Neuronal stem cell (in vitro differentiated cells): ENCODE data around the gene CFL1.

ENCODE experiments used
- DNase-seq: peaks from one replicate; pipeline ENCODE4 v3.0.0-alpha.2; 2013; ENCODE audit warnings: low spot score
- H2AFZ ChIP-seq: one replicate; pipeline ENCODE4 v1.6.1; 2013; ENCODE audit warnings: mild to moderate bottlenecking, low read length, inconsistent platforms
- H2AK5ac ChIP-seq: 2 replicates; pipeline ENCODE4 v1.6.1; 2013; ENCODE audit warnings: low read depth, mild to moderate bottlenecking, inconsistent platforms, low read length, moderate library complexity, mixed read lengths
- H2BK120ac ChIP-seq: 2 replicates; pipeline ENCODE4 v1.6.1; 2013; ENCODE audit warnings: low read depth, mild to moderate bottlenecking, inconsistent platforms, low read length, moderate library complexity, mixed read lengths
- H2BK12ac ChIP-seq: one replicate; pipeline ENCODE4 v1.6.1; 2013; ENCODE audit warnings: low read length, inconsistent platforms
- H2BK15ac ChIP-seq: 2 replicates; pipeline ENCODE4 v1.6.1; 2013; ENCODE audit warnings: mild to moderate bottlenecking, low read length, inconsistent platforms, mixed read lengths
- H2BK5ac ChIP-seq: one replicate; pipeline ENCODE4 v1.6.1; 2013; ENCODE audit warnings: inconsistent platforms, mild to moderate bottlenecking, low read length, moderate library complexity
- H3K14ac ChIP-seq: one replicate; pipeline ENCODE4 v1.6.1; 2013; ENCODE audit warnings: low read length, inconsistent platforms
- H3K18ac ChIP-seq: 2 replicates; pipeline ENCODE4 v1.6.1; 2013; ENCODE audit warnings: low read length, inconsistent platforms
- H3K23ac ChIP-seq: 2 replicates; pipeline ENCODE4 v1.6.1; 2013; ENCODE audit warnings: low read depth, mild to moderate bottlenecking, mixed read lengths, low read length, inconsistent platforms; ENCODE audit not compliant: poor library complexity
- H3K27ac ChIP-seq: replicated peaks from 3 replicates; pipeline ENCODE4 v1.5.1; 2013; ENCODE audit warnings: low read length, inconsistent platforms
- H3K27me3 ChIP-seq, 3 experiments: 2 replicates each; pipeline ENCODE4 v1.6.1; 2013; ENCODE audit warnings: low read length in 3 of 3, mild to moderate bottlenecking in 2 of 3, inconsistent platforms in 1 of 3, low read depth in 1 of 3, mixed read lengths in 1 of 3, moderate library complexity in 1 of 3; ENCODE audit not compliant: control insufficient read depth in 3 of 3, insufficient read depth in 3 of 3
- H3K36me3 ChIP-seq, 2 donors: replicated peaks in 1 of 2; 2 replicates each; pipeline ENCODE4 v1.6.1; 2013; ENCODE audit warnings: low read length in 2 of 2; ENCODE audit not compliant: control insufficient read depth in 2 of 2, insufficient read depth in 2 of 2
- H3K4ac ChIP-seq: 2 replicates; pipeline ENCODE4 v1.6.1; 2013; ENCODE audit warnings: inconsistent platforms, mild to moderate bottlenecking, low read length, moderate library complexity
- H3K4me1 ChIP-seq, 2 donors: 1 replicate in 1 of 2; 2 replicates in 1 of 2; pipeline ENCODE4 v1.6.1; 2013; ENCODE audit warnings: low read length in 2 of 2, low read depth in 1 of 2; ENCODE audit not compliant: control insufficient read depth in 2 of 2, insufficient read depth in 1 of 2
- H3K4me2 ChIP-seq: one replicate; pipeline ENCODE4 v1.6.1; 2013; ENCODE audit warnings: mild to moderate bottlenecking, low read length, inconsistent platforms; ENCODE audit not compliant: insufficient read depth, poor library complexity, severe bottlenecking
- H3K4me3 ChIP-seq, 2 donors: 2 replicates each; pipeline ENCODE4 v1.5.1; 2013; ENCODE audit warnings: low read length in 2 of 2, mild to moderate bottlenecking in 2 of 2, inconsistent platforms in 1 of 2, moderate library complexity in 1 of 2
- H3K79me1 ChIP-seq: one replicate; pipeline ENCODE4 v1.6.1; 2013; ENCODE audit warnings: low read depth, mild to moderate bottlenecking, inconsistent platforms, low read length, moderate library complexity
- H3K9ac ChIP-seq: one replicate; pipeline ENCODE4 v1.6.1; 2013; ENCODE audit warnings: mild to moderate bottlenecking, low read depth, low read length, inconsistent platforms; ENCODE audit not compliant: poor library complexity
- H3K9me3 ChIP-seq, 2 donors: replicated peaks in 1 of 2; 2 replicates each; pipeline versions ENCODE3 to v1.6.1; 2013; ENCODE audit warnings: low read length in 2 of 2, mild to moderate bottlenecking in 2 of 2, inconsistent platforms in 1 of 2, low read depth in 1 of 2, mixed read lengths in 1 of 2, moderate library complexity in 1 of 2; ENCODE audit not compliant: control insufficient read depth in 2 of 2, insufficient read depth in 1 of 2
- H4K8ac ChIP-seq: one replicate; pipeline ENCODE4 v1.6.1; 2013; ENCODE audit warnings: low read depth, mild to moderate bottlenecking, inconsistent platforms, low read length, moderate library complexity
- H4K91ac ChIP-seq: one replicate; pipeline ENCODE4 v1.6.1; 2013; ENCODE audit warnings: low read length, low read depth, mild to moderate bottlenecking, inconsistent platforms; ENCODE audit not compliant: poor library complexity
- WGBS, 2 donors: extraction: QIAGEN DNeasy Blood & Tissue Kit; methylation state at CpG; one replicate each; pipeline ENCODE4 v1.1.7; 2013; ENCODE audit warnings: missing lambda C conversion rate in 2 of 2, mixed read lengths in 1 of 2; ENCODE audit not compliant: insufficient read length in 2 of 2, insufficient replicate concordance in 1 of 2; ENCODE audit errors: extremely low coverage in 2 of 2; 5-methylcytosine and 5-hydroxymethylcytosine counted together

CFL1 gene

DNA sequence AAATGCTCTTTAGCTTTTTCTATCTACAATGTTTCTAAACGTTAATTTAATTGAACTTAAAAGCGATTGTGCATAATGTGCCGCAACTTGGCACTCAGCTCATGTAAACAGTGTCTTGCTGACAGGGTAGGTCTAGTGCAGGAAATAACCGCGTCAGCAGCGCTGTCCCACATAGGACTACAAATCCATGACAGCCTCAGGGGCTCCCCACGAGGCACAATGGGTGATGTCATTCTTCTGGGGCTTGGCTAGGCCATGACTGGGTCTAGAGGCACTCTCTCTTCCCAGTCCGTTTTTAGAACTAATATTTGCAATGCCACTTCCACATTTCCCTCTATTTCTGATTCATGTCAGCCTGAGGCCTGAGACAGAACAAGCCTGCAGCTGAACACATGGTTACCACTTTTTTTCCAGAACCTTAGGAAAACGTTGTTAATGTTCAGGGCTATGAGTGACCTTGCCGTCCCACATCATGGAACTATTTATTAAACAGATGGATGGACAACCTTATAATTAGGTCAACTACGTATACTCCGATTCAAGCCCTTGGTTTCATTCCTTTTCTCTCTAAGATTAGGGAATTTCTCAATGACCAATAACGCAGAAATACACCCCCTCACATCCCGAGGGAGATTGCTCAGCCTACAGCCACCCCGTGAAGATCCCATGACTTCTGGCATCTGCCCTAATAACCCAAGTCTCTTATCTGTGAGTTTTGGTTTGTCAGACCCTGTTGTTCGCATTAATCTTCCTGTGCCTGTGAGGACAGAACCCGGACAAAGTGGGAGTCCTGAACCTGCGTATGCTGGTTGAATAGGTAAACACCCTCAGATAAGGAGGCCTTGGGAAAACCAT lies 43.6 kb downstream of the CFL1 start:
- Histone ChIP-seq H2BK12ac (no peak overlapping the region), H4K8ac (no peak overlapping the region), H3K4me2 (no peak overlapping the region), H3K27me3 (no peaks in the 10 kb centered on the region), H3K14ac (no peak overlapping the region), H2AFZ (no peak overlapping the region), H3K4me3 (no peak overlapping the region), H3K23ac (no peak overlapping the region), H3K9ac (no peak overlapping the region), H3K4ac (no peak overlapping the region), H2AK5ac (no peak overlapping the region), H3K9me3 (peaks cover 0 to 4% of the 10 kb centered on the region in 2 donors), H3K4me1 (peaks cover 0 to 2% of the 10 kb centered on the region in 2 donors), H3K36me3 (peaks cover 0 to 2% of the 10 kb centered on the region in 2 donors), H3K27ac (no peak overlapping the region), H3K79me1 (peaks cover 3% of the 10 kb centered on the region), H4K91ac (no peak overlapping the region), H3K18ac (no peak overlapping the region), H2BK120ac (no peak overlapping the region), H2BK15ac (no peak overlapping the region), H2BK5ac (no peak overlapping the region)
- DNase-seq, result no peak
- WGBS, 2 donors, result no CpG with 5 or more reads among the region's 18 CpGs

- Histone ChIP-seq H2BK5ac (no peak overlapping the region), H3K4me2 (no peak overlapping the region), H3K23ac (no peak overlapping the region), H2BK12ac (no peak overlapping the region), H4K91ac (no peak overlapping the region), H3K4me1 (peaks cover 0 to 2% of the 10 kb centered on the region in 2 donors), H3K27ac (no peak overlapping the region), H4K8ac (no peak overlapping the region), H3K9me3 (peaks cover 0 to 2% of the 10 kb centered on the region in 2 donors), H3K36me3 (peaks cover 0 to 2% of the 10 kb centered on the region in 2 donors), H3K9ac (no peak overlapping the region), H2AFZ (no peak overlapping the region), H2BK120ac (no peak overlapping the region), H3K27me3 (no peaks in the 10 kb centered on the region), H3K14ac (no peak overlapping the region), H3K4ac (no peak overlapping the region), H2BK15ac (no peak overlapping the region), H3K4me3 (no peak overlapping the region), H2AK5ac (no peak overlapping the region), H3K18ac (no peak overlapping the region), H3K79me1 (no peaks in the 10 kb centered on the region)
- DNase-seq, result no peak
- WGBS, 2 donors, result no CpG with 5 or more reads among the region's 19 CpGs
Observed at GRCh38 chr11:65811764-65812475, 46.1 kb downstream of the CFL1 start.

DNA sequence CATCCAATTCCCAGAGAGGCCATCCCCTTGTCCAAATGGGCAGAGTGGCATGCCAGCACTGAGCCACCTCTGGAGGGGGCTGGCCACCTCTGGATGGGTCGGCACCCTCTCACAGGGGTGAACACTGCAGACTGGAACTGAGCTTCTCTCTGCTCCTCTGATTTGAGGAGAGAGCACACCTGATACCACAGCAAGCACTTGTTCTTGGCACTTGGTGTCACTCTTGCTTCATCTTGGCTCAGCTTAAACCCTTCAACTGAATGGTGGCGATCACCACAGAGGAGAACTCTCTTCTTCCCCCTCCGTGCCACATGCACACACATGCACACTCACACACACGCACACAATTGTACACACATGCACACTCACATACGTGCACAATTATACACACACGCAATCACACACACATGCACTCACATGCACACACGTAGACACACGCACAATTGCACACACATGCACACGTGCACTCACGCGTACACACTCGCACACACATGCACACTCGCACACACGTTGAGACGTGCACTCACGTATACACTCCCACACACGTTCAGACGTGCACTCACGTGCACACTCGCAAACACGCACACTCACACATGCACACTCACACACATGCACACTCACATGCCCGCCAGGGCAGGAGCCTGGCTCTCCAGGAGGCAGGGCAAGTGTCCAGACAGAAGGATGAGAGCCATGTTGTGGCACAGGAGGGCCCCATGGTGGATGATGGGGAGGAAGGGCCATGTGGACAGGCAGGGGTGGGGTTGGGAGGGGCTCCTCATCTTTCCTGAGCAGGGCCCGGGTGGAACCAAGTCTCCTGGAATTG lies 47.7 kb downstream of the CFL1 start:
- Histone ChIP-seq H2BK120ac (no peak overlapping the region), H2BK12ac (no peak overlapping the region), H2AK5ac (no peak overlapping the region), H3K4ac (no peak overlapping the region), H3K36me3 (peaks cover 0 to 2% of the 10 kb centered on the region in 2 donors), H2BK5ac (no peak overlapping the region), H3K27ac (no peak overlapping the region), H3K18ac (no peak overlapping the region), H4K91ac (no peak overlapping the region), H3K9ac (peak overlapping the region; percentile 27), H3K79me1 (no peaks in the 10 kb centered on the region), H2AFZ (no peak overlapping the region), H3K9me3 (peaks cover 0 to 2% of the 10 kb centered on the region in 2 donors), H3K27me3 (no peaks in the 10 kb centered on the region), H3K4me1 (peaks cover 0 to 2% of the 10 kb centered on the region in 2 donors), H3K4me2 (no peak overlapping the region), H2BK15ac (no peak overlapping the region), H3K4me3 (peak overlapping the region in 1 of 2 donors; percentile 68), H4K8ac (peak overlapping the region; percentile 84), H3K23ac (peak overlapping the region; percentile 96), H3K14ac (peak overlapping the region; percentile 94)
- no peak for DNase-seq
- WGBS, 2 donors, result no CpG with 5 or more reads among the region's 23 CpGs
